ACC112 (cell line): ENCODE data around the gene ELP1.

ENCODE experiments used
- H2AFZ ChIP-seq: fragments of 200-600 bp; sonication (generic); one replicate; pipeline ENCODE4 v1.6.0; 2017; ENCODE audit warnings: antibody characterized with exemption, low read length; ENCODE audit not compliant: unreplicated experiment
- H3K27ac ChIP-seq: fragments of 200-600 bp; sonication (generic); 2 replicates; pipeline ENCODE4 v1.5.1; 2014; ENCODE audit warnings: low read depth, mild to moderate bottlenecking, antibody characterized with exemption, low read length, moderate library complexity
- H3K27me3 ChIP-seq: fragments of 200-600 bp; sonication (generic); 2 replicates; pipeline ENCODE4 v1.6.1; 2014; ENCODE audit warnings: mild to moderate bottlenecking, antibody characterized with exemption, low read length, moderate library complexity, mixed read lengths; ENCODE audit not compliant: insufficient read depth
- H3K36me3 ChIP-seq: fragments of 200-600 bp; sonication (generic); 2 replicates; pipeline ENCODE4 v1.6.1; 2016; ENCODE audit warnings: mild to moderate bottlenecking, antibody characterized with exemption, low read length, moderate library complexity, mixed read lengths; ENCODE audit not compliant: insufficient read depth
- H3K4me1 ChIP-seq: fragments of 200-600 bp; sonication (generic); one replicate; pipeline ENCODE4 v1.6.1; 2016; ENCODE audit warnings: low read length, mixed read lengths; ENCODE audit not compliant: insufficient read depth, unreplicated experiment, control insufficient read depth
- H3K4me3 ChIP-seq: fragments of 200-600 bp; sonication (generic); 2 replicates; pipeline ENCODE4 v1.5.1; 2014; ENCODE audit warnings: mild to moderate bottlenecking, low read depth, low read length
- H3K79me2 ChIP-seq: fragments of 200-600 bp; sonication (generic); one replicate; pipeline ENCODE4 v1.6.0; 2016; ENCODE audit warnings: low read length; ENCODE audit not compliant: control insufficient read depth, unreplicated experiment, insufficient read depth

The ELP1 gene

GRCh38 chr9:108866001-108866420 is 67.9 kb downstream of the ELP1 start:
- peaks cover 9% of the 10 kb centered on the region for H3K36me3 ChIP-seq
- H3K4me3 ChIP-seq = no peak overlapping the region
- H3K27ac ChIP-seq = no peak overlapping the region
- peaks cover 23% of the 10 kb centered on the region for H3K4me1 ChIP-seq
- no peak overlapping the region for H2AFZ ChIP-seq
- no peaks in the 10 kb centered on the region for H3K79me2 ChIP-seq
- H3K27me3 ChIP-seq = no peaks in the 10 kb centered on the region

- Histone ChIP-seq H3K27ac (no peak overlapping the region), H2AFZ (no peak overlapping the region), H3K4me1 (peaks cover 22% of the 10 kb centered on the region), H3K36me3 (0 out of 2 replicates have a peak, but pooled peaks cover 5% of the 10 kb centered on the region), H3K4me3 (no peak overlapping the region), H3K27me3 (no peaks in the 10 kb centered on the region), H3K79me2 (no peaks in the 10 kb centered on the region)
Observed at GRCh38 chr9:108865037-108865436, 68.9 kb downstream of the ELP1 start.

DNA sequence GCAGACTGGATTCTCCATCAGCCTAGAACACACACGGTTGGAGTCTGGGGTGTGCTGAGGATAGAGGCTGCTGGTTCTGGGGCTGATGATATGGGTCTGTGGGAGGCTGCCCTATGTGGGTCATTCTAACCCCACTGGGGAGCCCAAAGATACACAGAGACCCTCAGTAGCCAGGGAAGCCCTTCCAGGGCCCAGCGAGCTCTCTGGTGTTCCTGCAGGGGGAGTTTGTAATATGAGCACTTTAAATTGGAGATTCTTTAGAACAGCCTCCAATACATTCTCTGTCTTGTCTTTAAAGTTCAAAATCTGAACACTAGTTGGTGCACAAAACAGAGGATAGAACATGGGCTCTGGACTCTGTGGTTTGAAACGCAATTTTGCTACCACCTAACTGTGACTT is 69.5 kb downstream of the ELP1 start:
- peaks cover 16% of the 10 kb centered on the region for H3K4me1 ChIP-seq
- 0 out of 2 replicates have a peak, but pooled peaks cover 5% of the 10 kb centered on the region for H3K36me3 ChIP-seq
- no peak overlapping the region for H3K27ac ChIP-seq
- no peak overlapping the region for H2AFZ ChIP-seq
- no peaks in the 10 kb centered on the region for H3K79me2 ChIP-seq
- no peaks in the 10 kb centered on the region for H3K27me3 ChIP-seq
- H3K4me3 ChIP-seq = no peak overlapping the region

- Histone ChIP-seq H3K36me3 (0 out of 2 replicates have a peak, but pooled peaks cover 4% of the 10 kb centered on the region), H3K27me3 (no peaks in the 10 kb centered on the region), H2AFZ (no peak overlapping the region), H3K4me1 (peaks cover 11% of the 10 kb centered on the region), H3K79me2 (no peaks in the 10 kb centered on the region), H3K27ac (no peak overlapping the region), H3K4me3 (no peak overlapping the region)
Observed at GRCh38 chr9:108863891-108864290, 70.0 kb downstream of the ELP1 start.

DNA sequence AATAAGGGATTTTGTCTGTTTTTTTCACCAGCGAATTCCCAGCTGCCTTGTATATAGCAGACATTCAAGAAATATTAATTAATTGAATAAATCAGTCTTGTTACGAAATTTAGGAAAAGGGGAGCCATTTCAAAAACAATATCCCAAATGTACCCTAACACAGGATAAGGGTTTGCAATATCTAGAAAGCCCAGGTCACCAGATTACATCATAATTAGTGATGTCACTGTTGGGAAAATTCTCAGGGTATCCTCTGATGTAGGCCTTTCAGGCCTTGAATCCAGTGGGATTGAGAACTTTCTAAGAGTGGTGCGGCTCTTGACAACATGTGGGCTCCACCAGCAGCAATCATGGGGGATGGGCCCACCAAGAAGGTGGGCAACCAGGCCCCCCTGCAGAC is 71.9 kb downstream of the ELP1 start, which contains the start of gene ACTL7A:
TSS of gene ACTL7A (plus strand) at position 270 of the 400 bp plus-strand sequence. CDS start at position 327, 57 bp downstream.
- Histone ChIP-seq H3K27me3 (no peaks in the 10 kb centered on the region), H3K36me3 (no peaks in the 10 kb centered on the region), H3K4me3 (no peak within 1 kb of the TSS), H2AFZ (no peak within 1 kb of the TSS), H3K27ac (no peak within 1 kb of the TSS), H3K79me2 (no peaks in the 10 kb centered on the region), H3K4me1 (peaks cover 8% of the 10 kb centered on the region)

DNA sequence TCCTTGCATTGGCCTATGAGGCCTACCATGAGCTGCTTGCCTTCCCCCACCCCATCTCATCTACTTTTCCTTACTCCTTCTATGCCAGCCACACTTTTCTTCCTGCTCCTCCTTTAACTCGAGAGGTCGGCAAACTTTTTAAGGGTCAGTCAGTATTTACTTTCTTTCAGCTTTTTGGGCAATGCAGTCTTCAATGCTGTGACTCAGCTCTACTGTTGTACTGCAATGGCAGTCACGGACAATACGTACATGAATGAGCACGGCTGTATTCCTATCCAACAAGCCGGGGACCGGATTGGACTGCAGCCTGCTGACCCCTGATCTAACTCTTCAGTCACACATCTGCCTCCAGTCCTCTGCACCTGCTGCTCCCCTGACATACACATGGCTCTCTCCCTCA is 72.5 kb downstream of the ELP1 start:
- Histone ChIP-seq H3K4me3 (no peak overlapping the region), H3K79me2 (no peaks in the 10 kb centered on the region), H2AFZ (no peak overlapping the region), H3K27ac (no peak overlapping the region), H3K4me1 (peaks cover 8% of the 10 kb centered on the region), H3K27me3 (no peaks in the 10 kb centered on the region), H3K36me3 (no peaks in the 10 kb centered on the region)

DNA sequence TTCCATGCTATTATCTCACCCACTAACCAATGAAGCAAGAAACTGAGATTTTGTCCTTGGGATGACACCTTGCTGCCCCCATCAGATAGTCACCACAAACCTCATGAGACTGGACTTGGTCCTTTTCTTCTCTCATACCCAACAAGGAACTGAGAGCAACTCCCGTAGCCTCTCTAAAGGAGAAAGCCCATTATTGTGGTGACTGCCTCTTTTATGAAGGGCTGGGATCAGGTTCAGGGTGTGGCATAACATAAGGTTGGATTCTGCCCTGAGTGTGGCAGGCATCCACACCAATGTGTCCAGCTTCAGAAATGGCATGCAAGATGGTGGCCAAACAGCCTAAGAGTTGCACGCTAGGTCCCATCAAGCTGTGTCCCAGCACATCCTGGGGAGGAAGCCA is 73.2 kb downstream of the ELP1 start:
- Histone ChIP-seq H3K36me3 (no peaks in the 10 kb centered on the region), H3K4me3 (no peak overlapping the region), H3K79me2 (no peaks in the 10 kb centered on the region), H2AFZ (no peak overlapping the region), H3K4me1 (peaks cover 8% of the 10 kb centered on the region), H3K27me3 (no peaks in the 10 kb centered on the region), H3K27ac (no peak overlapping the region)

- no peaks in the 10 kb centered on the region for H3K27me3 ChIP-seq
Observed at GRCh38 chr9:108860354-108860753, 73.6 kb downstream of the ELP1 start.

DNA sequence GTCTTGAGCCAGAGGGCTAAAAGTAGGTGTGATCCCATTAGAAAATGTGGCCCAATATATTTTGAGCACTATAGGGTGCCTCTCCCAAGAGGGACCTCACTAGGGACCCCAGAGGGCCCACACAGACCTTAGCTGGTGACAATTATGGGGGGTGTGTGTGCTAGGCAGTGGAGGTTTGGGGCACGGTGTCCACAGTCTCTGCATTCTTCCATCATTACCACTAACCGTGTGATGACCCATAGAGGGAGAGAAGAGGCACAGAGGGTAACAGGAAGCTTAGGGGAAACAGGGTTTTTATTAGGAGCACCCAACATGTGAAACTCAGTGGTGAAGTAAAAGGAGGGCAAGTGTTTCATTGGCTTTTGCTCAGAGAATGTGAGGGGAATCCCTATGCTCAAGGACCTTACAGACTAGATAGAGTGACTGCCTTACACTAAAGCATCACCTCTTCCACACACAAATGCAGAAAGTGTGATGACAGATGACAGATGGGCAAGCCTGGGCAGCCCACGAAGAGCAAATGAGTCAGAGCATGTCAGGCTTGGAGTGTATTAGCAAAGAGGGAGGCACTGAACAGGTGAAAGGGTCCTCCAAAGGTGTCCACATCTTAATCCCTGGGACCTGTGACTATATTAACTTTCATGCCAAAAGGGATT is 74.3 kb downstream of the ELP1 start:
- Histone ChIP-seq H3K4me3 (no peak overlapping the region), H2AFZ (no peak overlapping the region), H3K27me3 (no peaks in the 10 kb centered on the region), H3K4me1 (peaks cover under 1% of the 10 kb centered on the region), H3K36me3 (no peaks in the 10 kb centered on the region), H3K79me2 (no peaks in the 10 kb centered on the region), H3K27ac (no peak overlapping the region)

More at GRCh38 chr9:108860354-108860753, 73.6 kb downstream of the ELP1 start:
- H3K79me2 ChIP-seq = no peaks in the 10 kb centered on the region
- no peak overlapping the region for H2AFZ ChIP-seq
- H3K4me3 ChIP-seq = no peak overlapping the region
- no peaks in the 10 kb centered on the region for H3K36me3 ChIP-seq
- H3K27ac ChIP-seq = no peak overlapping the region
- peaks cover 8% of the 10 kb centered on the region for H3K4me1 ChIP-seq

DNA sequence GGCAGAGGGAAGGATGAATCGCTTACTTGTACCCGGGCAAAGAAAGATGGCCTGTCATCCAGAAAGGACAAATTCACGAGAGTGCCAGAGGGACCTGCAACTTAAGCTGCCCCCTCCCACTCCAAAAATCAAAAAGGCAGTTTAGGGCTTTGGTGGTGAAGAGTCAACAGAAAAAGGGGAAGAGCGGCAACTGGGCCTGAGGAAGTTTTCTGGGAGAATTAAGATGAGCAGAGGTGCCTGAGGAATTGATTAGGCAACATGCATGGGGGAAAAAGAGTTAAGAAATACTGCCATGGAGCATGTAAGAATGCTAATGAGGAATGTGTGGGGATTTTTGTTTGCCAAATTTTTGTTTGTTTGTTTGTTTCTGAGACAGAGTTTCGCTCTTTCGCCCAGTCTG is 76.4 kb downstream of the ELP1 start:
- Histone ChIP-seq H2AFZ (no peak overlapping the region), H3K27me3 (no peaks in the 10 kb centered on the region), H3K36me3 (no peaks in the 10 kb centered on the region)

GRCh38 chr9:108855888-108856287 is 78.0 kb downstream of the ELP1 start, which contains the start of gene ACTL7B:
Gene ACTL7B (minus strand): TSS chr9:108855986. CDS start chr9:108855930, 56 bp downstream.
- H3K4me1 ChIP-seq = no peaks in the 10 kb centered on the region
- H3K36me3 ChIP-seq = no peaks in the 10 kb centered on the region
- no peak within 1 kb of the TSS for H3K27ac ChIP-seq
- H3K27me3 ChIP-seq = no peaks in the 10 kb centered on the region
- H3K4me3 ChIP-seq = no peak within 1 kb of the TSS
- no peak within 1 kb of the TSS for H2AFZ ChIP-seq
- H3K79me2 ChIP-seq = no peaks in the 10 kb centered on the region

More for the DNA sequence above, 76.4 kb downstream of the ELP1 start:
- H3K79me2 ChIP-seq = no peaks in the 10 kb centered on the region
- no peak overlapping the region for H3K4me3 ChIP-seq
- H3K27ac ChIP-seq = no peak overlapping the region
- no peaks in the 10 kb centered on the region for H3K4me1 ChIP-seq
